HG03575 (cell line): ENCODE measurements around the gene HS3ST5.
"Not testable (repeated sequence)": the region's sequence is repeated elsewhere in the genome, so short reads cannot be mapped to it uniquely, and the experiment has no call there.

ENCODE experiments used
- ATAC-seq: cut with Tn5 transposase; IDR thresholded peaks from one replicate; pipeline ENCODE4 v1.9.1; 2021; ENCODE audit not compliant: unreplicated experiment, insufficient number of reproducible peaks, low FRiP score; ENCODE audit errors: extremely low read depth

Gene HS3ST5

DNA sequence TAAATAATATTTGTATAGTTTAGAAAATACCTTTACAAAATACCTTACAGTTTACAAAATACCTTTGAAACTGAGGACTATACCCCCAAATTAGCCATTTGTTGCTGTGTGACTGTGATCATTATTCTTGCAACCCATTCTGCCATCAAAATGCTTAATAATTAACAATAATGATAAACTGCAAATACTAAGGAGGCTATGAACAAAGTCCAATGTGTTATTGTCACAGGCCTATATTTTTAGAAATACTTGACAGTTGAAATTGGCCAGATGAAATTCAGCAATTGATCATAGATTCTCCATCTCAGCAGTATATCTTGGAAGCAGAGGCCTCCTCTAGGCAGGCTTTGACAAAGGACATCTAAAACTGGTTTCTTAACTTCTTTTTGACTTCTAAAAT lies 178.6 kb downstream of the HS3ST5 start:
- ATAC-seq: no peak

- ATAC-seq: no peak
These were observed 180.0 kb downstream of the HS3ST5 start for GRCh38 chr6:114162691-114163347.

- ATAC-seq: no peak
These were observed 181.9 kb downstream of the HS3ST5 start for GRCh38 chr6:114160881-114161280.

DNA sequence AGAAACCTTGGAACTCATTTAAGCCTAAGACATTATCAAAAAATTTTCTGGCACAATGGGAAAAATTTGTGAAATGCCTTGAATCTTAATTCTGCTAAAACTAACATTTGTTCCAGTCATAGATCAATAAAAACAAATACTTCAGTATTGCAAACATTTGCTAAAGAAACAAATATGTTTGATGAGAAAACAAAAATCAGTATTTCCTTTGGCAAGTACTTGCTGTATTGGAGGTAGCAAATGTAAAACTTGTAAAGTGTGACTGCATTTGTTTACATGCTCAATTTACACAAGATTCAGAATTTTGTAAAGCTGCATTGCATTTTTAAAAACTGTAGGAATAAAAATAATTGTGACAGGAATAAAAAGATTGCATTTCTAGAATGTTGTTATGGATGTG lies 183.1 kb downstream of the HS3ST5 start:
- ATAC-seq: no peak

DNA sequence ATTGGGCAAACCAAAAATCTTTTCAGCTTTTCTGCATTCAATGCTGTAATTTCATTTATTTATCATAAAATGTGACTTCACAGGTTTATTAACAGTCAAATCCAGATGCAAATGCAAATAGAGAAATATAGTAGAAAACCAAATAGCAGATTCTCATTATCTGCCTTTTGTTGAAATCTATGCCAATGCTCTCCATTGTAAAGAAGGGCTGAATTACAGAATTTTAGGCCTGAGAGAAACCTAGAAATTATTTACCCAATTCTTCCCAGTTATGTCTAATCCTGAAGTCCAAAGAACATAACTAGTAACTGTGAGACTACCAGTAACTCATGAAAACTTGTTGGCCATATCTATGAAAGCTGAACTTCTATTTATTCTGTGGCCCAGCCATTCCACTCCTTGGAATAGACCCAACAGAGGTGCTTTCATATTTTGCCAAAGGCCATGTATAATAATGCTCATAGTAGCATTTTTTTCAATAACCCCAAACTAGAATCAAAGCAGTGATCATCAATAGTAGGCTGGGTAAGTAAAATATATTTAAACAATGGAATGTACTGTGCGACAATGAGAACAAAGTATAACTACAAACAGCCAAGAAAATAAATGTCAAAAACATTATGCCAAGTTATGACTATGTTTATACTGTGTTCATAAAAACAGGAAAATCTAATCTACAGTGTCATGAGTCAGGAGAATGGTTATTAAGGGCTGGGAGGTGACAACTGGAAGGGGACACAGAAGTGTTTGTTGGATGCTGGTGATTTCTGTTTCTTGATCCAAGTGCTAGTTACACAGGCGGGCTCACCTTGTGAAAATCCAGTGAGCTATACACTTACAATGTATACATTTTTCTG lies 183.8 kb downstream of the HS3ST5 start:
- no peak for ATAC-seq

- ATAC-seq: no peak
These were observed 184.4 kb downstream of the HS3ST5 start for GRCh38 chr6:114158411-114158810.

DNA sequence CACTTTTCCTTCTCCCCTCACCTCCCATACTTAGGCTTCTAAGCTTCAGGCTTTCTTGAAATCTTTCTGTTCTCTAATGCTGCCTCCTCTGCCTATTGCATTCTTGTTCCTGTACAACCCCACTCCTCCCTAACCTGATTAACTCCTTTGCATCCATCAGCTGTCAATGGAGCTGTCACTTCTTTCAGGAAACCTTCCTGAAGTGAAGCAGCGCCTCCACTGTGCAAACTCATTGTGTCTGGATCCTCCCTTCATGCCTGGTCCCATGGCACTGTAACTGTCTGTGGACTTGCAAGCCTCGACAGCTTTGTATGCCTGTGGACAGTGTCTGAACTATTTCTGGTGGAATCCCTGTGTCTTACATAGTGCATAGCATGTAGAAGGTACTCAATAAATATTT lies 185.0 kb downstream of the HS3ST5 start:
- no peak for ATAC-seq

DNA sequence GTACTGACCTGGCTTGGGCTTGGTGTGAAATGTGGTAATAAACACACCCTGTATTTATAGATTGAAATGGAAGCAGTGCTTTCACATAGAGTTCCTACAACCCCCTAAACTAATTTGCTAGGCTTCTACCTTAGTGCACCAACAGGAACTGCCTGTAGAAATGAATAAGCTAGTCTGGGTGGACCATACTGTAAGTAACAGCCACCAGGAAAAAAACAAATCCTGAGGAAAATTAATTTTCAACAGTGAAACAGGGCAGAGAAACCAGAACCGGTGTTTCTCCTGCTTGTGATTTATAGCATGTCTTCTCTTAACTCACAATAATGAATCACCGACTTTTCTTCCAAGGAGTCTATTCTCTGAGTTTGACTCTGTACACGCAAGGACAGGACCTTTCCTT lies 187.1 kb downstream of the HS3ST5 start:
- no peak for ATAC-seq

GRCh38 chr6:114154812-114155211 lies 188.0 kb downstream of the HS3ST5 start:
- ATAC-seq: no peak

GRCh38 chr6:114153448-114153847 lies 189.4 kb downstream of the HS3ST5 start:
- no peak for ATAC-seq

DNA sequence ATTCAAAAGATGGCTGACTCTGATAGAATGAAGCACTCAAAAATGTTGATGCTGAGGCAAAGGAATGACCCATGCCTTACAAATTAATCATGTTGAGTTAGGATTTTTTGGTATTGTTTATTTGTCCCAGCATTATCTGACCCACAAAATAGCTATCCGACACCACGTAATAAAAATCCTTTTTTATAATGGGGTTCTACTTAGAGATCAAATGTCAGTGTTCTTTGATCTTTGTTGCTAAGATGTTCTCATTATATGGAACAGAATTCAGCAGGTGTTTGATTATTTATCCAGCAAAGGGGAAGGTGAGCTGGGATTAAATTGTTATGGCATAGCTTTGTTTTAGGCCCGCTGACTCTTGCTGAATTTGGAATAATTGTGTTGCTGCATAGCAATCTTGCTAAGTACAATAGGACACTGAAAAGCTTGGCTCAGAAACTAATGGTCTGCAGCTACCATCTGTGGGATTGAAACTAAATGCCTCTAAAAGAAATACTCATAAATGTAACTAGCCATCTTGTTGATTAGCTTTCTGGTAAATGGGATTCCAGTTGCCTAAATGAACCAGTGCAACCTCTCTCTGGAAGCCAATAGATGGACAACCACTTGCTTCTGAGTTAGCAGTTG lies 191.6 kb downstream of the HS3ST5 start:
- no peak for ATAC-seq

- not testable (repeated sequence) for ATAC-seq
These were observed 193.6 kb downstream of the HS3ST5 start for GRCh38 chr6:114149182-114149581.

- no peak for ATAC-seq
These were observed 197.7 kb downstream of the HS3ST5 start for GRCh38 chr6:114144887-114145851.

DNA sequence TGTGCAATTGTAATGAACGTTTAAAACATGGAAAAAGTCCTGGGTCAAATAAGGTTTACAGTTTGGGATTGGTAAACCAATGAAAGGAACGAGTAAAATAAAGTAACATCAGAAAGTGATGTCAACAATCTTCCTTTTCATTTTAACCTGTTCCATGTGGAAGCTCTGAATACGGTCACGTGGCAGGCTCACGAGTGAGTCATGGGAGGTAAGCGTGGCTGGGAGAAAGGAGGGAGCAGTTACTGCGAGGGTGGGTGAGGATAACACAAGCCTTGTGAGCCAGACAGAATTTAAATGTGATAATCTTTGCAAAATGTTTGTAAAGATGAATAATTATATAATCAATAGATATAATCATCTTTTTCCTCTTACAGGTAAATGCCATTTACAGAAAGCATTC lies 200.6 kb downstream of the HS3ST5 start:
- no peak for ATAC-seq

DNA sequence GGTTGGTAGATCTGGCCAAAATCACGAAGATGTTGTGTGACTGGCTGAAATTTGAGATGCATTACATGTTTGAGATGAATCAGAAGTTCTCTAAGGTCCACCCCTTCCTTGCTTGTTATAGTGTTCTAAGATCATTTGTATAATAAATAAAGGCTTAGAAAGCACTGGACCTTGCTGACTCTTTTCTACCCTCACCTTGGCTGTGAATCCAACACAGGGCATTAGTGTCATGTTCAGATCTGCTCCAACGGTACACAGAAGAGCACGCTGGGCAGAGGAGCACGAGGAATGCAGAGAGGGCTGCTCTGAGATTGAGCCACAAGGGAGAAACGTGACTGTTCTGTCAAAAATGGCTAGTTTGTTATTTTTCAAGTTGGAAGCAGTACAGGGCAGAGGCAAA lies 202.4 kb downstream of the HS3ST5 start:
- no peak for ATAC-seq

GRCh38 chr6:114138577-114139248 lies 204.1 kb downstream of the HS3ST5 start:
- ATAC-seq: no peak

DNA sequence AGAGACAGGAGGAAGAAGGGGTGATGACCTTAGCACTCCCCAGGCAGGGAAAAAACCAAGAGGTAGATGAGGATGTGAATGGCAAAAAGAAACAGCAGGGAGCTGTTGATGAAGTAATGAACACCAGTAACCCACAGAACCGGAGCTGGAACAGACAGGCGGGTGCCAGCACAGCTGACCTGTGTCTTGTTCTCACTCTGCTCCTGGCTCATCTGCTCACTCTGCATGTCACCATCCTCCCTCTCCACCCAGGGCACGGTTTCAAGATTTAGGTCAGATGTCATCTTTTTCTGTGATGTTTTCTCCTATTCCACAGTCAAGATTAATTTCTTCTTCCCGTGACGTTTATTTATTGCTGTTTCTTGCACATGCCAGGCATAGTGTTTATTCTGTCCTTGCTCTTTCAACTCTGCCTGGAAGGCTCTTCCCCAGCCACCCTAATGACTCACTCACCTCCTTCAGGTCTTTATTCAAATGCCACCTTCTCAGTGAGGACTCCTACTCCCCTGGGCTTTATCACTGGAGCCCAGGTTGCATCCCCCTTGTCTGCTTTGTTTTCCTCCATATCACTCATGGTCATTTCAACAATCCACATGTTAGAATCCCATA lies 207.4 kb downstream of the HS3ST5 start:
- ATAC-seq: no peak

- ATAC-seq: no peak
These were observed 209.0 kb downstream of the HS3ST5 start for GRCh38 chr6:114133816-114134215.
